Activated T-helper 9 cell treated with anti-CD3 and anti-CD28 coated beads, Interleukin-2, amount 50 U/mL, for 16 hours (primary cell): ENCODE measurements around the gene GNG2.

Experiments
- DNase-seq: peaks from one replicate; pipeline ENCODE4 v3.0.0-alpha.2; 2020; ENCODE audit warnings: low read depth

Gene GNG2

GRCh38 chr14:51894250-51894649, 33.8 kb downstream of the GNG2 start:
- no peak for DNase-seq

DNA sequence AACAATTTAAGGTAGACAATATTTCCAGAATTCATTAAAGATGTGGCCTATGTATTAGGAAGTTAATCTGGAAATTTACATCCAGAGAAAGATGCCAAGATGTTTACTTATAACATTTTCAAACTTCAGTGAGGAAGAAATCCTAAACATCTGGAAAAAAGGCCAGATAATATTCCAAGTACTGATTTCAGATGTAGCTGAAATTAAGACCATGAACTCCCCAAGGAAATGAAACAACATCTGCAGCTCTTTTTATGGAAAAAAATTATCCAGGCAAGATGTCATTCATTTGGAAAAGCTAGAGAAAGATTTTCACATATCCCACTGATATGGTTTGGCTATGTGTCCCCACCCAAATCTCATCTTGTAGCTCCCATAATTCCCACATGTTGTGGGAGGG, 35.0 kb downstream of the GNG2 start:
- no peak for DNase-seq

DNA sequence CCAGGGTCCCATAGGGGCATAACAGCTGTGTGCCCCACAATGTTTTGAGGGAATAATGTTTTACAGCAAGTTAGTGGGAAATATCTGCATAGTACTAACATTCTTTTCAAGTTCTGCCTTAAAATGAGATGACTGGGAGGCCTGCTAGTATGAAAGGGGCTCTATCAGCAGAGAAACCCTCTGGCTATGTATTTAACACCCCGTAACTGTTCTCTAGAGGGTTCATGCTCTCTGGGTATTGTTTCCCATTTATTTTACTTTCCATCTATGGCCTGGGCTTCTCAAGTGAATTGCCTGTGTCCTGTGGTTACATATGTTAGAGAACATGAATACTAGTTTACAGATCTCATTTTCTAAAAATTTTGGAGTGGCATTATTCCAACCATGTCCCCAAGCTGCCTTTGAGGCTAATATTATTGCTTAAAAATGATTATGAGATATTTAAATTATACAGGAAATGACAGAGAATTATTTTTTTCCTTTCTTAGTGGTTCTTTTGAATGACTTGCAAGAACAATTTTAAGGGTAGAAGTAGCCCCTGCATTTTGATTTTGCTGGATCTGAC, 37.5 kb downstream of the GNG2 start:
- no peak for DNase-seq

DNA sequence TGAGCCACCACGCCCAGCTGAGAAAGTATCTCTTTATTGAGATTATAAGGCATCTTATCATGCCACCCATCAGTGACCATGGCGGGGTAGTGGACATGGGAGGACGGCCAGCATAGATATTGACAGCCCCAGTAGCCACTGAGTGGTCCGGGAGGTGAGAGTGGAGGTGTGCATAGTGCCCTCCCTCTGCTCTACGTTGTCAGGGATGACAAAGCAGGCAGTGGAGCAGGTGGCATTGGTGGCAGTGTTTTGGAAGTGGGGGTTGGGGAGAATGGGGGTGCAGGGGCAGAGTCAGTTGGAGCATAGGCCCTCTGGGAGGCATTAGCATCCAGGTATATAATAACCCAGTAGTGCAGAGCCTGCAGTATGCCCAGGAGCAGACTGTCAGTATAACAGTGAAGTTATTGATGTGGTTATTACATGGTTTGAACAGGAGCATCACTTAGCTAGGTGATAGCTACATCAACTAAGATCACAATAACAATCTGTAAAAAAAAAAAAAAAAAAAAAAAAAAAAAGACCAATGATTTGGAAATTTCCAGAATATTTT, 41.1 kb downstream of the GNG2 start:
- no peak for DNase-seq

GRCh38 chr14:51905656-51906121, 45.3 kb downstream of the GNG2 start:
- peak; percentile 45 for DNase-seq

GRCh38 chr14:51908086-51908485, 47.7 kb downstream of the GNG2 start:
- no peak for DNase-seq

- no peak for DNase-seq
Observed at GRCh38 chr14:51912112-51912786, 51.8 kb downstream of the GNG2 start.

DNA sequence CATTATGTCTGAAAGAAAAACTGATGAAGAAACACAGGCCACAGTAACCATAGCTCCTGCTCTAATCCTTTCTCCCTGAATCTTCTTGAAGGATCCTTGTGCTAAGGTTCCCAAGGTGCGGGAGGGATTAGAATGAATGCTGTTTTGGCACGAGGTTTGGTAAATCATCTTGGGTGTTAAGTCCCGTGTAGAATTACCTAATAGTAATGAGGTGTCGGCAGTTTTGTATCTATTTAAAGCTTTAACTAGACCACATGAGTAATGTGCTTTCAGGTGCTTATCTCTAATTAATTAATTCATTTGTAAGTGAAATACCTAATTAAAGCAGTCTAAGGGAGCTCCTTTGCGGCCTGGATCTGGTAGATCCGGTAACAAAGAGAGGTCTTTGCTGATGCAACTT, 53.9 kb downstream of the GNG2 start:
- DNase-seq, result no peak

DNA sequence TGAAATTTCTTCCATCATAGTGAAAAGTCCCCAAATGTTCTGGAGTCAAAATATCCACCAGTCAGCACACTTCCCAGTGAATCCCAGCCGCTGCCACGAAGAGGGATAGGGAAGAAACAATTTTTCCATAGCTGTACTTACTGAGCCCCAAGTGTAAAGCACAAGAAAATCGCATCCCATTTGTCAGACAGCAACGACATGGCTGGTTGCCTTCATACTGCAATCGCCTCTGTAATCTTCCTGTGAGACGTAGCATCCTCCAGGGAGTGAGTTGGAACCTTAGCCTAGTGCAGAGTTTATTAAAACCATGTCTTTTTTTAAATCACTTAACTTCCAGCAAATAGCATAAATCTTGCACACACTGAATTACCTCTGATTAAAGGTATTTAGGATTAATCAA, 56.8 kb downstream of the GNG2 start:
- no peak for DNase-seq

- no peak for DNase-seq
Observed at GRCh38 chr14:51921026-51921425, 60.6 kb downstream of the GNG2 start.

DNA sequence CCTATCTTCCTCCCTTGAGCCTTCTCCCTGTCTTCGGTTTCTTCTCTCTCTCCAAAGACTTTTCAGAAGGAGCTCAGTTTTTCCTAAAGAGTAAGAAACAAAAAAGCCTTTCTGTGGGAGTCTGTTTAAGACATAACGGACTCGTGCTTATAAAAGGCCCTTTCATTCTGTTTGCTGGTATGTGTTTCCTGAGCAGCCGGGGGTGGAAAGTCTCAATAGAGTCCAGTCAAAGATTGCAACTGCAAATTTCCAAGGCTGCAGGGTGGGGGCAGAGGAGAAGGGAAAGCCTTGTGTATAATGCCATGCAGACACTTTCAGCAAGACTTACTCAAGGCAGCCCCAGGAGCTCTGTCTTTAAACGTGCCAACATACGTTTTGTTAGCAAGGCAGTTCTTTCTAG, 62.2 kb downstream of the GNG2 start:
- no peak for DNase-seq

- no peak for DNase-seq
Observed at GRCh38 chr14:51924600-51924999, 64.2 kb downstream of the GNG2 start.

DNA sequence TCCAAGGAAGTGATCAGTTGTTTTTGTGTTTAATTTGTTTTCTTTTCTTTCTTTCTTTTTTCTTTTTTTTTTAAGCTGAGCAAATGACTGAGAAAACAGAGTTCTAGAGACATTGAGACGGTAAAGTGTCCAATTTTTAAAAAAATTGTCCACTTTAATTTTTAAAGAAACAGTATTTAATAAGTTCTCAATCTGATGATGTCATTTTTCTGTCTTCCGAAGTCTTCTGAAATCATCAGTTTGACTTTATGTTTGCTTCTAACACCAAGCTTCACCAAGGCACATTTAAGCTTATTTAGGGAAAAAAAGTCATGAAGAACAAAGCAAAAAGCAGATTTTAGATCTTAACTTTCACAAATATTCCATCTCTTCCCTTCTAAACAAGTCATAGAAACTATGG, 65.6 kb downstream of the GNG2 start:
- no peak for DNase-seq

DNA sequence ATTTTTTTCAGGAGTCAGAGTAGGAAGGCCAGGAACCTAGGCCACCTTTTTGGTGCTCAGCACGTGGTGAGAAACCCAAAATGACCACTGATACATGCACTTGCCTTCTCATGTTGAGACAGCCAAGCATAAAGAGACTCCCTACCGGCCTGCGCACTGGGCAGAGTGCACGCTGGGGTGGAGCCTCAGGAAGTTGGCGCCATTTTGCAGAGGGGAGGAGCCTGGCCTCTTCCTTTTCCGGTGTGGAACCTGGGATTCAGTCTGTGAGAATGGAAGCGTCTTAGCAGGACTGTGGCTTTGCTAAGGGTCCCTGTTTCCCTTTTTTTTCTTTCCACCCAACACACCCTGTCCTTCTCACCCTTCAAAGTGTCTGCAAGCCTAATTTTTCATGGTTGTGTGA, 66.0 kb downstream of the GNG2 start:
- no peak for DNase-seq

GRCh38 chr14:51928568-51928967, 68.2 kb downstream of the GNG2 start:
- DNase-seq, result no peak

DNA sequence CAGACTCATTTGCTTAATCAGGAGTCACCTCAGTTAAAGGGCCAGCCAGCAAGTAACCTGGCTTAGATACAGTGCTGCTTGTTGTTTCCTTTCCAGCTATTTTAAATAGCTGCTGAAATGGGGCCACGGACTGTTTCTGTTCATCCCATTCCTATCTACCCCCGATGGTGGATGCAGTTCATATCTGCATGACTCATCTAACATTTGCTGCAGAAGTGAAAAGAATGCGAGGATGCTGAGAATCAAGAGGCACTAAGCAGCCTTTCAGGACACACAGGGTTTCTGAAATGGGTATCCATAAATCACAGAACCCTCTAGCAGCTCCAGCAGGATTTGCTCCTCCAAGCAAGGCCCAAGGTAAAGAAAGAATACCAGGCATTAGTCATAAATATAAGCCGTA, 68.8 kb downstream of the GNG2 start:
- DNase-seq, result no peak

DNA sequence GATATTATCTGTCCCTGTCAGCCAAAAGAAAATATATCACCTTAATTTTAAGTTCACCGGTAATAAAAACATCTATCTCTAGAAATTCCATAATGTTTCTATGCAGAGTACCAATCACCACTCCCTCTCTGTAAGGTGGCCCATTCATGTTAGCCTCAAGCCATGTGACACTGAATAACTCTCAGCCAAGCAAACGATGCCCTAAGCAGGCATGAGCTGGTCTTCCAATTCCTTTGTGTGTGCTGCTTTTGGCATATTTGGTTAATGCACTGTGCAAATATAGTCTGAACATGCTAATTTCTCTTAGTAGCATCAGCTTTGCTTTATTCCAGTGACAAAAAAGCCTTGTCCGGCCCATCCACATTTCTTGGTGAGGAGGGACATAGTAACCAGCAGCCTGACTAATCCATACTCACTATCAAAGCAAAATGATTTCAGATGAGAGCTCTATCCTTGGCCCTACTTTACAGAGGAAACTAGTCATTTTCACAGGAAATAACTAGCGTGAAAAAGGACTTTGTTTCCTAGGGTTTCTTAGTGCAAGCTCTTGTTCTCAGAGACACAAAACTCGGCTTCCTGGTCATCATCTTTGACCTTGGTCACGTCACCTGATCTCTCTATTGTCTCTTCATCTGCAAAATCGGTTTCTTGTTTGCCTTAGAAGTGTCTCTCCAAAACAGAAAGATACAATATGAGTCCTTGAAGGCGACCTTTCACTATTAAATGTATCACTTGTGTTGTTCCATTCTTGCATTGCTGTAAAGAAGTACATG, 69.7 kb downstream of the GNG2 start:
- no peak for DNase-seq

GRCh38 chr14:51931308-51931707, 70.9 kb downstream of the GNG2 start:
- no peak for DNase-seq

DNA sequence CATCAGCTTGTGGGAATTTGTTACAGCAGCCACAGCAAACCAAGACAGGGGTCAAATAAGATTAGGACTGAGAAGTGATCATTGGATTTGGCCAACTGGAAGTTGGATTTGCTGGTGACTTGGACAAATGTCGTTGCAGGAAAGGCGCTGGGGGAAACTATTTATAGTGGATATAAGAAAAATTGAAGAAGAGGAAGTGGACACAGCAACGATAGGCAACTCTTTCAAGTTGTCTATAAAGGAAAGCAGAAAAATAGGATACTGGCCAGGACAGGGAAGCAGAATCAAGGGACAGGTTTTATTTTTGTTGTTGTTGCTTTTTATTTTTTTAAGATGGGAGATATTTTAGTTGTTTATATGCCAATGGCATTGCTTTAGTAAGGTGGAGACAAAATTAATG, 72.8 kb downstream of the GNG2 start:
- DNase-seq, result no peak

GRCh38 chr14:51938137-51938536, 77.7 kb downstream of the GNG2 start:
- no peak for DNase-seq

GRCh38 chr14:51938821-51939220, 78.4 kb downstream of the GNG2 start:
- no peak for DNase-seq

DNA sequence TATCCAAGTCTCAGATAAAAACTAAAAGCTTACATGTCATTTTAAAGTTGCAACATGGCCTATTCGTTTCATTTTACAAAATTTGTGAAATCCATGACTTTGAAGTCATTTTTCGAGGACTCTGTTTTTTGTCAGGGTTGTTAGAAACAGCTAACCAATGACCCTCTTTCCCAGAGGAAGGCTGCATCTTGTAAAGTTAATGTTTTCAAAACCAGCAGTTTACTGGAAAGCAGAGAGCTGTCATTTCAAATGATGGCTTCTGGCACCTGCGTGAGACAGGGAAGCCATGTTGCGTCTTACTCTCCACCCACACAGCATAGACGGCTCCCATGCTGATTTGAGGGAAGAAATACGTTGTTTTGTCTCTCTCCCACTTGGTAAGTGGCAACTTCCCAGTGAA, 78.8 kb downstream of the GNG2 start:
- no peak for DNase-seq

DNA sequence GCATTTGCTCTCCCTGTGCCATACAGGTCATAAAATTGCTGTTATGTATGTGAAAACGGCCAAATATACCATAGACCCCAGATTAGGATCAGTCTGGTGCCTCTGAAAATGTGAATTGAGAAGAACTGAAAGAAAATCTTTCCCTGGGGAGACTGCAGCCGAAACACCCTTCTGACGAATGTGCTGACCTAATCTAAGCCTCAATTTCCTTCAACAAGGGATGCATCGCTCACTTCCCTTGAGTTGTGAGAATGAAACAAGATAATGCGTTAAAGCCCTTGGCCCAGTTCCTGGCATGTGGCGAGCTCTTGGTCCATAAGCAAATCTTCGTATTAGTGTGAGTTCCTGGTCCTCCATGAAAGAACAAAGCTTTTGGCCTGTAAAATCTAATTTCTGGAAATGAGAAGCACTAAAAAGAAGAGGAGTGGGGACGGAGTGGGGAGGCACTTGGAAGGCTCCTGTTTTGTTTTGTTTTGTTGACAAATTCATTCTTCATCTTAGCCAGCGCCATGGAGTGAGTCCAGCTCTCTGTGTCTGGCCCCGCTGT, 79.4 kb downstream of the GNG2 start:
- DNase-seq, result no peak
